Left ventricle myocardium inferior (tissue), 1 donor: ENCODE data around the gene RBBP8NL. TPM values are rescaled to one million over a fixed set of nuclear protein-coding genes. Genes with fewer than 3 reads are reported as not detected.

Experiments
- DNase-seq: peaks from one replicate; pipeline ENCODE4 v3.0.0-alpha.2; 2020
- H3K27ac ChIP-seq: fragments of 200-600 bp; replicated peaks from 2 replicates; pipeline ENCODE4 v1.8.0; 2021
- H3K27me3 ChIP-seq: fragments of 200-600 bp; 2 replicates; pipeline ENCODE4 v1.8.0; 2021; ENCODE audit warnings: low read depth
- H3K36me3 ChIP-seq: fragments of 200-600 bp; 2 replicates; pipeline ENCODE4 v1.8.0; 2021
- H3K4me1 ChIP-seq: fragments of 200-600 bp; 2 replicates; pipeline ENCODE4 v1.8.0; 2021
- H3K4me3 ChIP-seq: fragments of 200-600 bp; 2 replicates; pipeline ENCODE4 v1.8.0; 2021; ENCODE audit warnings: mild to moderate bottlenecking, moderate library complexity
- H3K9me3 ChIP-seq: fragments of 200-600 bp; replicated peaks from 2 replicates; pipeline ENCODE4 v1.8.0; 2021
- intact Hi-C: fragments of 100-400 bp; cut with micrococcal nuclease; formaldehyde crosslinking; loops from one replicate; pipeline ENCODE4 v1.11.0; 2022
- total RNA-seq: library from RNA; stranded (reverse); fragmentation: NEBNext Ultra II Directional; extraction: Animal tissue kit (Norgen Biotek cat#: 25700); gene quantifications from one replicate; pipeline ENCODE4 v1.2.1, GENCODE V29; 2021
- TF ChIP-seq, protein P1 (sequence below): fragments of 200-600 bp; IDR thresholded peaks from 2 replicates; pipeline ENCODE4 v1.8.0; 2021; ENCODE audit warnings: antibody characterized with exemption, mild to moderate bottlenecking, borderline replicate concordance
- donor health status: DM: no; HTN: yes; CAD: no; lungs with severe emphysema.

The RBBP8NL gene
- total RNA-seq, 1 donor from 2014 or later, result not detected

GRCh38 chr20:62420846-62421715, 6.3 kb downstream of the RBBP8NL start:
- Histone ChIP-seq H3K27me3 (peaks cover 59% of the 10 kb centered on the region), H3K4me1 (no peaks in the 10 kb centered on the region), H3K36me3 (no peaks in the 10 kb centered on the region), H3K27ac (no peak overlapping the region), H3K4me3 (no peak overlapping the region), H3K9me3 (no peaks in the 10 kb centered on the region)
- intact Hi-C loops, result no loop called here
- DNase-seq, result no peak
- TF ChIP-seq, protein P1, sequence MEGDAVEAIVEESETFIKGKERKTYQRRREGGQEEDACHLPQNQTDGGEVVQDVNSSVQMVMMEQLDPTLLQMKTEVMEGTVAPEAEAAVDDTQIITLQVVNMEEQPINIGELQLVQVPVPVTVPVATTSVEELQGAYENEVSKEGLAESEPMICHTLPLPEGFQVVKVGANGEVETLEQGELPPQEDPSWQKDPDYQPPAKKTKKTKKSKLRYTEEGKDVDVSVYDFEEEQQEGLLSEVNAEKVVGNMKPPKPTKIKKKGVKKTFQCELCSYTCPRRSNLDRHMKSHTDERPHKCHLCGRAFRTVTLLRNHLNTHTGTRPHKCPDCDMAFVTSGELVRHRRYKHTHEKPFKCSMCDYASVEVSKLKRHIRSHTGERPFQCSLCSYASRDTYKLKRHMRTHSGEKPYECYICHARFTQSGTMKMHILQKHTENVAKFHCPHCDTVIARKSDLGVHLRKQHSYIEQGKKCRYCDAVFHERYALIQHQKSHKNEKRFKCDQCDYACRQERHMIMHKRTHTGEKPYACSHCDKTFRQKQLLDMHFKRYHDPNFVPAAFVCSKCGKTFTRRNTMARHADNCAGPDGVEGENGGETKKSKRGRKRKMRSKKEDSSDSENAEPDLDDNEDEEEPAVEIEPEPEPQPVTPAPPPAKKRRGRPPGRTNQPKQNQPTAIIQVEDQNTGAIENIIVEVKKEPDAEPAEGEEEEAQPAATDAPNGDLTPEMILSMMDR, result no peak

GRCh38 chr20:62419759-62420158, 7.6 kb downstream of the RBBP8NL start:
- DNase-seq, result no peak
- no peaks in the 10 kb centered on the region for H3K36me3 ChIP-seq
- no peaks in the 10 kb centered on the region for H3K4me1 ChIP-seq
- no peak overlapping the region for H3K4me3 ChIP-seq
- no peaks in the 10 kb centered on the region for H3K9me3 ChIP-seq
- H3K27ac ChIP-seq, result no peak overlapping the region
- TF ChIP-seq, protein P1, result no peak
- H3K27me3 ChIP-seq, result peaks cover 62% of the 10 kb centered on the region
- intact Hi-C loops, result no loop called here

DNA sequence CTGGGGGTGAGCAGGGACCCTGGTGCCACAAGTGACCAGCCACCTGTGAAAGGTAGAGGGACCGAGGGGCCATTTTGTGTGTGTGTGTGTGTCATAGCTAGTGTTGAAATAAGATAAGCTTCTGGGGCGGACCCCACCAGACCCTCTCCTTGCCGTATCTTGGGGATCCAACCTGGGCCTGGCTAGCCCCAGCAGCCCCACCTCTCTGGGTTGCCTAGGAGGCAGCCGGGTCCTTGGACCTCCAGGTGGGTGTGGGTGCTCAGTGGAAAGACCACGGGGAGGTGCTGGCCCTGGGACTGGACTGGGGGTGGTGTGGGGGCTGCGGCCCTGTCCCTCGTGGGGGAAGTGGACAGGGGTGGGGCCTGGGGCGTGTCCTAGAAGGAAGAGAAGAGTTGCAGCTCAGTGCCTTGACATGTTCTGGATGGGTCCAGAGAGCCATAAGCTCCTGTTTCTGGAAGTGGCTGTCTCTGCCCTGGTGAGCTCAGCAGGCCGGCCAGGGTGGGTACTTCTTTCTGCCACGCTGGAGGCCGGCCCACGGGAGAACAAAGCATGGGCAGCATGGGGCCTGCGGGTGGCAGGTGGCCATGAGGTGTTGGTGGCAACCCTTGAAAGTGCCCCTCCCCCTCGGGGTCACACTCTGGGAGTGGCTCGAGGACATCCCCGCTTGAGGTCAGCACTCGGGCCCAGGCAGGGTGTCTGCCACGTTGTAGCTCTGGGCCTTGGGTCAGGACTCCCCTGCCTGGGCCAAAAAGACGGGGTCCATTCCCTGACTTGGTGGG, 8.4 kb downstream of the RBBP8NL start:
- TF ChIP-seq, protein P1, result no peak
- Histone ChIP-seq H3K27me3 (peaks cover 56% of the 10 kb centered on the region), H3K9me3 (no peaks in the 10 kb centered on the region), H3K36me3 (no peaks in the 10 kb centered on the region), H3K4me1 (no peaks in the 10 kb centered on the region), H3K4me3 (no peak overlapping the region), H3K27ac (no peak overlapping the region)
- DNase-seq, result no peak
- intact Hi-C loops, result no loop called here

DNA sequence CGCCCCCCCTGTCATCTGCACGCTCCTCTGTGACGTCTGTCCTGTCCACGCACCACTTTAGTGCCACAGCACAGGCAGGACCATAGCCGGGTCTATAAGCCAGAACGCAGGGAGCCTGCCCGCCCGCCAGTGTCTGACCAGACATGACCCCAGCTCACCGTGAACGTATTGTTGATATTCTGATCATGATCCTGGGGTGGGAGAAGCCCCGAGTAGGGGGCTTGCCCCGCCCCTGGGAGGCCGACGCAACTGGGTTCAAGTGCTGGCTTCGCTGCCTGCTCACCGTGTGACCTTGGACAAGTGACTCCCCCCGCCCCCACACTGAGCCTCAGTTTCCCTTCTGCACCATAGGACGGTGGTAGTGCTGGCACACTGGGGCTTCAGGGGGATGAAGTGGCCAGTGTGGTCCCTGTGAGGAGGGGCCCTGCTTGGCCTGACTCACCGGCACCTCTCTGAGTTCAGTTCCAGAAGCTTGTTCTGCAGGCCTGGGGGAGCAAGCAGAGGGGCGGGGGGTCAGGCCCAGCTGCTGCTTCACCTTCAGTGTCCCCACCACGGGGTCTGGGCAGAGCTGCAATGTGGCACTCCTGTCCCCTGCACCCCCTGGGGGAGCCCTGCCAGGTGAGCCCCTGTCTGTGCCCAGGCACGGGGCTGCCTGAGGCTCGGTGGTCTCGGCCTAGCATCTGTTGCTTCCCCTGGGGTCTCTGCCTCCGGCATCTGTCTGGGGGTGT, 9.2 kb downstream of the RBBP8NL start:
- intact Hi-C loops, result no loop called here
- H3K27me3 ChIP-seq, result peaks cover 49% of the 10 kb centered on the region

More for the DNA sequence above, 9.2 kb downstream of the RBBP8NL start:
- no peak for DNase-seq
- H3K4me3 ChIP-seq, result no peak overlapping the region
- H3K27ac ChIP-seq, result no peak overlapping the region
- H3K9me3 ChIP-seq, result no peaks in the 10 kb centered on the region
- H3K4me1 ChIP-seq, result no peaks in the 10 kb centered on the region
- TF ChIP-seq, protein P1, result no peak
- H3K36me3 ChIP-seq, result no peaks in the 10 kb centered on the region
